ENCODE results near the gene ZNF823. TPM values are rescaled to one million over a fixed set of nuclear protein-coding genes. Genes with fewer than 3 reads are reported as not detected.

The ZNF823 gene
- total RNA-seq, 2 donors from 2014 or later: 3.5 to 5.9 TPM

- DNase-seq (ENCODE audit: low spot score): no peak
- TF ChIP-seq POLR2AphosphoS5 (IDR thresholded peaks at IDR 0.05) (no peak), CTCF (IDR thresholded peaks at IDR 0.05) (no peak), POLR2A (IDR thresholded peaks at IDR 0.05) (no peak)
- H3K4me1 ChIP-seq (replicated peaks): no peaks in the 10 kb centered on the region
- H3K36me3 ChIP-seq: no peaks in the 10 kb centered on the region
- H3K4me3 ChIP-seq: no peak overlapping the region
- no peaks in the 10 kb centered on the region for H3K9me3 ChIP-seq
- H3K27me3 ChIP-seq (replicated peaks; ENCODE audit: insufficient read depth): no peaks in the 10 kb centered on the region
- H3K27ac ChIP-seq: no peak overlapping the region
- intact Hi-C loops (cut with DNase I): no loop called here
Observed at GRCh38 chr19:11745869-11746268, 7.1 kb upstream of the ZNF823 start.

- Histone ChIP-seq H3K27me3 (replicated peaks; ENCODE audit: insufficient read depth) (no peaks in the 10 kb centered on the region), H3K27ac (peak overlapping the region; percentile 87), H3K4me3 (peak overlapping the region; percentile 88 to 90), H3K4me1 (replicated peaks) (peaks cover 4% of the 10 kb centered on the region), H3K36me3 (no peaks in the 10 kb centered on the region), H3K9me3 (no peaks in the 10 kb centered on the region)
- peak; percentile 29 for DNase-seq (ENCODE audit: low spot score)
- no peak for TF ChIP-seq POLR2AphosphoS5 (IDR thresholded peaks at IDR 0.05)
- peak; percentile 26 for TF ChIP-seq POLR2A (IDR thresholded peaks at IDR 0.05)
- TF ChIP-seq CTCF (IDR thresholded peaks at IDR 0.05): peak in 1 of 4 experiments; percentile 13
- intact Hi-C loops (cut with DNase I): no loop called here
- WGBS: 0% methylated on average over 37 of the region's 52 CpGs
Observed at GRCh38 chr19:11737964-11738745, 591 bp downstream of the ZNF823 start.

GRCh38 chr19:11736696-11737095 is 2.0 kb downstream of the ZNF823 start:
- TF ChIP-seq CTCF (IDR thresholded peaks at IDR 0.05) (no peak), POLR2AphosphoS5 (IDR thresholded peaks at IDR 0.05) (no peak), POLR2A (IDR thresholded peaks at IDR 0.05) (no peak)
- no peak for DNase-seq (ENCODE audit: low spot score)
- Histone ChIP-seq H3K4me1 (replicated peaks) (peaks cover 4% of the 10 kb centered on the region), H3K9me3 (no peaks in the 10 kb centered on the region), H3K36me3 (no peaks in the 10 kb centered on the region), H3K27me3 (replicated peaks; ENCODE audit: insufficient read depth) (no peaks in the 10 kb centered on the region), H3K27ac (no peak overlapping the region), H3K4me3 (no peak overlapping the region)
- 48% methylated on average over 2 of the region's 2 CpGs for WGBS
- intact Hi-C loops (cut with DNase I): no loop called here

GRCh38 chr19:11735375-11735774 is 3.4 kb downstream of the ZNF823 start:
- intact Hi-C loops (cut with DNase I): no loop called here

More at GRCh38 chr19:11735375-11735774, 3.4 kb downstream of the ZNF823 start:
- Histone ChIP-seq H3K27me3 (replicated peaks; ENCODE audit: insufficient read depth) (no peaks in the 10 kb centered on the region), H3K27ac (no peak overlapping the region), H3K4me3 (no peak overlapping the region), H3K36me3 (no peaks in the 10 kb centered on the region), H3K9me3 (no peaks in the 10 kb centered on the region), H3K4me1 (replicated peaks) (peaks cover 4% of the 10 kb centered on the region)
- WGBS: 75% methylated on average over 1 of the region's 1 CpG
- DNase-seq (ENCODE audit: low spot score): no peak
- TF ChIP-seq POLR2AphosphoS5 (IDR thresholded peaks at IDR 0.05) (no peak), CTCF (IDR thresholded peaks at IDR 0.05) (no peak), POLR2A (IDR thresholded peaks at IDR 0.05) (no peak)
